Measurements from ENCODE around the gene ATP13A3.

The ATP13A3 gene

DNA sequence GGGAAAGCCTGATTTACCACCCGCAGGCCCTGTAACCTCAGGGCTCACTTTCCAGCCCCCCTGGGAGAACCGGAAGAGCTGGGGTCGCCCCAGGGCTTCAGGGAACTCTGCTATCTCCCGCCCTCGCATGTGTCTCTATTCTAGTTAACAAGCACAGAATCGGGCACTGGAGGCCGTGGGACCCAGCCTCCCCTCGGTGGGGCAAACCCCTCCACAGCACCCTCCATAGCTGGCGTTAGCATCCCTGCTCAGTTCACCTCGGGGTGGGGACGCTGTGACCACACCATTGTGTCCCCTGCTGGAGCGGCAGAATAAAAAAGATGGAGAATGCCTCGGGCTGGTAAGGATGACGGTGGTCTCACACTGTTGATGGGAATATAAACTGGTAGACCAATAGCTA is 113.8 kb downstream of the ATP13A3 start:
- DNase-seq (ENCODE audit: low spot score) = no peak
- no peak overlapping the region for H3K27ac ChIP-seq
- no peak for TF ChIP-seq CTCF (conservative IDR thresholded peaks at IDR 0.05; ENCODE audit: low read depth)
- ChIA-PET CTCF (no interaction called here), POLR2A (ENCODE audit: low non-redundant PET) (no interaction called here)

GRCh38 chr3:194370753-194371152 is 116.0 kb downstream of the ATP13A3 start:
- no peak for DNase-seq (ENCODE audit: low spot score)
- CTCF ChIA-PET = interaction anchor here (0.7 kb wide), 1 partner anchor 31 kb away, joined by 5 read pairs; no protein-coding TSS in a partner anchor
- POLR2A ChIA-PET (ENCODE audit: low non-redundant PET) = no interaction called here
- H3K27ac ChIP-seq = no peak overlapping the region
- TF ChIP-seq CTCF (conservative IDR thresholded peaks at IDR 0.05; ENCODE audit: low read depth) = no peak

- ChIA-PET CTCF (interaction anchor here (0.9 kb wide), 1 partner anchor 26 kb away, joined by 4 read pairs; no protein-coding TSS in a partner anchor), POLR2A (ENCODE audit: low non-redundant PET) (no interaction called here)
- peak; percentile 22 for DNase-seq (ENCODE audit: low spot score)
- H3K27ac ChIP-seq = no peak within 1 kb of the TSS
- no peak for TF ChIP-seq CTCF (conservative IDR thresholded peaks at IDR 0.05; ENCODE audit: low read depth)
Observed at GRCh38 chr3:194369522-194370279, 117.1 kb downstream of the ATP13A3 start, which contains the start of gene LRRC15. LRRC15 (minus strand) TSS chr3:194369743; CDS start chr3:194361043, 8,700 bp downstream.

DNA sequence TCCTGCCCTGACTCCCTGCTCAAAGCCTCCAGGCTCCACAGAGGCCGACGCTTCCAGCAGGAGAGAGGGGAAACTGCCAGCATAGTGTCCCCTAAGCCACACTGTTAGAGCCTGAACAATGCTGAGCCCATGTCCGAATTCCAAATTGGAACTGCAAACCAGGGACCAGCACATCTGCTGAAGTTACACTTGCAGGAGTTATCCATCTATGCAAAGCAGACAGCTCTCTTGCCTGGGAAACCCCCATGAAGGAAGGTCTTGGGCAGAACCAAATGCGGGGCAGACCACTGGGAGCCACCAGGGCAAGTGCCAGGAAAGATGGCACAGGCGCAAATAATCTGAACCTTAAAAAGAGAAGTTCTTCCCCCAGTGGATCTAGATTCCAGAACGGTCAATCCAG is 117.9 kb downstream of the ATP13A3 start:
- ChIA-PET CTCF (no interaction called here), POLR2A (ENCODE audit: low non-redundant PET) (no interaction called here)
- no peak for TF ChIP-seq CTCF (conservative IDR thresholded peaks at IDR 0.05; ENCODE audit: low read depth)
- DNase-seq (ENCODE audit: low spot score) = no peak
- no peak overlapping the region for H3K27ac ChIP-seq

DNA sequence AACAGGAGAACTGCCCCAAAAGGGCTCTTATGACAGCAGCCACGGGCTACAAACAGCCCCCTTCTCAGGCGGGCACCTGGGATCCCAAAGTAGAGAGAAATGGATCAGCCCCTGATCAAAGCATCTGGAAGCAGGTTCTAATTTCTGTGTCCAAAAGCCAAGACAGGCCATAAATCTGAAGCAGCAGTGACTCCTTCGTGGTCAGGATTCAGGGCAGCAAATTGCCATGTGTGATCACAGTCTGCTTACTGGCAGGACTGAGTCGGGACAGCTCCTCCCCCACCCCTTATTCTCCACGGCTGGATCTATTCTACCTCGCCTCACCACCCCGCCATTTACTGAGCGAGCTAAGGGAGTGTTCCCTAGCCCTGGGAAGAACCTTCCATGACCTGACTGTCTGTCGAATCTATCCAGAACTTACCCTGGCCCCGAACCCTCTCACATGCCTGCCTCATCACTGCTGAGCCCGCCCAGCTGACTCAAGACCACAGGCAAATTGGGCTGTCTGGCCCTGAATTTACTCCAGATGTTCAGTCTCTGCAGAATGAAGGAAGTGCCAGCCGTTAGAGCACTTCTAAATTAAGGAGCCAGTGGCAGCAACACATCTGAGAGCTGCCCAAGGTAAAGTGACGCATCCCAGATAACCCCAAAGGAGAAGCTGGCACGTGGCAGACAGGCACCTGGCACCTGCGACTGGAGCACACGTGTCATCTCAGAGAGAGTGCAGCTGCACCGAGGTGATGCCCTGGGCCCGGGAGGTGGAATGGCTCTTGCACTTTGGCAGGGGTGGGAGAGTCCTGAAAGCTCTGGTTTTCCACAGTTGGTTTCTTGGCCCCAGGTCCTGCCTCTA is 118.6 kb downstream of the ATP13A3 start:
- no peak overlapping the region for H3K27ac ChIP-seq
- CTCF ChIA-PET = no interaction called here
- DNase-seq (ENCODE audit: low spot score) = no peak
- no peak for TF ChIP-seq CTCF (conservative IDR thresholded peaks at IDR 0.05; ENCODE audit: low read depth)
- POLR2A ChIA-PET (ENCODE audit: low non-redundant PET) = no interaction called here

DNA sequence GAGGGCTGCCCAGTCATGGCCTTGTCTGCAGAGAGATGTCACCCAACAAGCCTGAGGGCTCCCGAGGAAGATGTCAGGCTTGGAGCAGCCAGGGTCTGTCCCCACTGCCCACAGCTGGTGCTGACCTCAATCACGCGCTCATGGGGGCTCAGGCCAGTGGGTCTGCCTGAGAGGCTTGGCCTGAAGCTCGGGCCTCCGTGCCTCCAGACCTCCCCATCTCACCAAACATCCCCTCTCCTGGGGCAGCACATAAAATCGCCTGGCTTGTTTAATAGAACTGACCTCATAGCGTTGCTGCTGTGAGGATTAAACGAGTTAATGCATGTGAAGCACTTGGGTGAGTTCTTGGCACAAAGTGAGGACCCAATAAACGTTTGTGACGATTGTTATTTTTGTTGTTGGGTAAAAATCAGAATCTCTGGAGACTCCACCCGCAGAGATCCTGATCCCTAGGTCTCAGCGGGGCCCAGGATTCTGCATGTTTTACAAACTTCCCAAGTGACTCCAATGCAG is 120.8 kb downstream of the ATP13A3 start:
- ChIA-PET CTCF (interaction anchor here (0.6 to 2.2 kb wide), 3 partner anchors 22 to 135 kb away, joined by 3 to 12 read pairs (median 3); no protein-coding TSS in a partner anchor), POLR2A (ENCODE audit: low non-redundant PET) (no interaction called here)
- no peak for TF ChIP-seq CTCF (conservative IDR thresholded peaks at IDR 0.05; ENCODE audit: low read depth)
- DNase-seq (ENCODE audit: low spot score) = no peak
- H3K27ac ChIP-seq = no peak overlapping the region
